ENCODE measurements around the gene NEUROG3.

DNA sequence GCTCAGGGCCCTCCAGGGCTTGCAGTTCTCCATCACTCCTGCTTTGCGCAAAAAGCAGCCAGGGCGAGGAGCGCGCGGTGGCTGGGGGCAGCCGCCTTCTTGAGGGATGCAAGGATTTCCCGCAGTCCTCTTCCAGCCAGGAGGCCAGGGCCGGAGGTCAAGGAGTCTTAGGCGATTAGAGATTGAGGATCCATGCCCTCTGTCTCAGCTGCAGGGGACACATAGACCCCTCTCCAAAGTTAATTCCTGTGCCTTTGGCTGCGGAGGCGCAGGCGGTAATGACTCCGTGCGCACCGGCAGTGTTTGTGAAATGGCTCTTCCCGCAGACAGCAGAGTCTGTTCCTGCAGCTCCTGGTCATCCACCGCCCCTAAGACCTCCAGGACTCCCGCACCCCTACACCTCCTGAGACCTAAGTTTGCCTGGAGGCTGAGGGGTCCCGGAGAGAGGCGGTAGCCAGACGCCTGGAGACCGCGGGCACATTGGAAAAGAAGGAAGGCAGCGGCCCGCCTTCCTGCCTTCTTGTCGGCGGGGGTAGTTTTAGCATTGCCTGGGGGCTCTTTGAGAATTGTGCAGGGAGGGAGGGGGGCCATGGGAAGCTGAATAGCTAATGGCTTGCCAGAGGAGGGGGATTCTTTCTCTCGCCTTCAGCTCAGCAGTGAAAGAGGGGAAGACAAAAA, 3.3 kb upstream of the NEUROG3 start:
- TF ChIP-seq, protein P1, sequence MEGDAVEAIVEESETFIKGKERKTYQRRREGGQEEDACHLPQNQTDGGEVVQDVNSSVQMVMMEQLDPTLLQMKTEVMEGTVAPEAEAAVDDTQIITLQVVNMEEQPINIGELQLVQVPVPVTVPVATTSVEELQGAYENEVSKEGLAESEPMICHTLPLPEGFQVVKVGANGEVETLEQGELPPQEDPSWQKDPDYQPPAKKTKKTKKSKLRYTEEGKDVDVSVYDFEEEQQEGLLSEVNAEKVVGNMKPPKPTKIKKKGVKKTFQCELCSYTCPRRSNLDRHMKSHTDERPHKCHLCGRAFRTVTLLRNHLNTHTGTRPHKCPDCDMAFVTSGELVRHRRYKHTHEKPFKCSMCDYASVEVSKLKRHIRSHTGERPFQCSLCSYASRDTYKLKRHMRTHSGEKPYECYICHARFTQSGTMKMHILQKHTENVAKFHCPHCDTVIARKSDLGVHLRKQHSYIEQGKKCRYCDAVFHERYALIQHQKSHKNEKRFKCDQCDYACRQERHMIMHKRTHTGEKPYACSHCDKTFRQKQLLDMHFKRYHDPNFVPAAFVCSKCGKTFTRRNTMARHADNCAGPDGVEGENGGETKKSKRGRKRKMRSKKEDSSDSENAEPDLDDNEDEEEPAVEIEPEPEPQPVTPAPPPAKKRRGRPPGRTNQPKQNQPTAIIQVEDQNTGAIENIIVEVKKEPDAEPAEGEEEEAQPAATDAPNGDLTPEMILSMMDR (IDR thresholded peaks at IDR 0.05) = no peak
- no peak for TF ChIP-seq POLR2A (IDR thresholded peaks at IDR 0.05)
